PC-9 (cell line): ENCODE measurements around the gene SGMS1. TPM values are rescaled to one million over a fixed set of nuclear protein-coding genes. Genes with fewer than 3 reads are reported as not detected.

Experiments used
- BruUV-seq: library from RNA; stranded (reverse); fragments of 400-500 nt; replicated peaks from 2 replicates; lab custom pipeline; 2021; lab: Mats Ljungman, UMichigan
- CTCF ChIA-PET: fragments of 300-600 bp; sonication (Branson Sonifier 250); formaldehyde crosslinking; loops from one replicate; lab custom pipeline; 2022; ENCODE audit warnings: antibody characterized with exemption; lab: Charles Lee
- POLR2A ChIA-PET: fragments of 300-600 bp; sonication (Branson Sonifier 250); formaldehyde crosslinking; loops from one replicate; lab custom pipeline; 2022; ENCODE audit warnings: antibody characterized with exemption; ENCODE audit not compliant: unreplicated experiment; lab: Charles Lee
- DNase-seq, 2 experiments: peaks; one replicate each; pipeline versions ENCODE4 v3.0.0 to v3.0.0-alpha.2; 2015 to 2022; ENCODE audit warnings: mixed read lengths in 1 of 2
- H2AFZ ChIP-seq: fragments of 200-600 bp; sonication (generic); 2 replicates; pipeline ENCODE4 v1.8.1; 2017; ENCODE audit warnings: antibody characterized with exemption
- H3F3A ChIP-seq: fragments of 200-600 bp; sonication (generic); 2 replicates; pipeline ENCODE4 v1.8.1; 2017; ENCODE audit warnings: antibody characterized with exemption, mild to moderate bottlenecking, low read depth; ENCODE audit not compliant: insufficient read depth
- H3K27ac ChIP-seq: fragments of 200-600 bp; sonication (generic); 2 replicates; pipeline ENCODE4 v1.6.1; 2016; ENCODE audit warnings: mixed run types
- H3K27me3 ChIP-seq: fragments of 200-600 bp; sonication (generic); 2 replicates; pipeline ENCODE4 v1.6.1; 2016; ENCODE audit warnings: low read depth, mixed run types; ENCODE audit not compliant: insufficient read depth
- H3K36me3 ChIP-seq: fragments of 200-600 bp; sonication (generic); 2 replicates; pipeline ENCODE4 v1.6.1; 2016; ENCODE audit warnings: low read depth, mixed run types
- H3K4me1 ChIP-seq: fragments of 200-600 bp; sonication (generic); replicated peaks from 2 replicates; pipeline ENCODE4 v1.6.1; 2016; ENCODE audit warnings: mixed run types; ENCODE audit not compliant: insufficient read depth
- H3K4me2 ChIP-seq: fragments of 200-600 bp; sonication (generic); 2 replicates; pipeline ENCODE4 v1.6.1; 2017; ENCODE audit warnings: mixed run types
- H3K4me3 ChIP-seq: fragments of 200-600 bp; sonication (generic); 2 replicates; pipeline ENCODE4 v1.6.1; 2016; ENCODE audit warnings: mixed run types
- H3K79me2 ChIP-seq: fragments of 200-600 bp; sonication (generic); 2 replicates; pipeline ENCODE4 v1.6.1; 2017; ENCODE audit warnings: low read depth, mixed run types
- H3K9me2 ChIP-seq: fragments of 200-600 bp; sonication (generic); 2 replicates; pipeline ENCODE4 v1.8.1; 2017; ENCODE audit warnings: mild to moderate bottlenecking; ENCODE audit not compliant: insufficient read depth
- H3K9me3 ChIP-seq: fragments of 200-600 bp; sonication (generic); 2 replicates; pipeline ENCODE4 v1.8.1; 2016; ENCODE audit warnings: low read depth; ENCODE audit not compliant: insufficient read depth
- H4K20me1 ChIP-seq: fragments of 200-600 bp; sonication (generic); 2 replicates; pipeline ENCODE4 v1.8.1; 2017; ENCODE audit not compliant: insufficient read depth
- EZH2 ChIP-seq: fragments of 200-600 bp; sonication (generic); IDR thresholded peaks from 2 replicates; pipeline ENCODE4 v1.8.0; 2017; ENCODE audit warnings: antibody characterized with exemption, low read depth
- intact Hi-C: fragments of 100-400 bp; cut with micrococcal nuclease; formaldehyde crosslinking; loops from one replicate; pipeline ENCODE4 v1.10.0; 2022; ENCODE audit not compliant: unreplicated experiment
- total RNA-seq: library from RNA; stranded (reverse); gene quantifications from 2 replicates; pipeline ENCODE4 v1.2.3, GENCODE V29; 2021
- TF ChIP-seq, protein P1 (sequence below): fragments of 200-600 bp; sonication (generic); conservative IDR thresholded peaks from 2 replicates; pipeline ENCODE4 v1.6.1; 2017; ENCODE audit warnings: mixed run types, antibody characterized with exemption, mild to moderate bottlenecking, moderate library complexity

Gene SGMS1
- total RNA-seq, 1 experiment from 2014 or later, result 35.0 TPM

DNA sequence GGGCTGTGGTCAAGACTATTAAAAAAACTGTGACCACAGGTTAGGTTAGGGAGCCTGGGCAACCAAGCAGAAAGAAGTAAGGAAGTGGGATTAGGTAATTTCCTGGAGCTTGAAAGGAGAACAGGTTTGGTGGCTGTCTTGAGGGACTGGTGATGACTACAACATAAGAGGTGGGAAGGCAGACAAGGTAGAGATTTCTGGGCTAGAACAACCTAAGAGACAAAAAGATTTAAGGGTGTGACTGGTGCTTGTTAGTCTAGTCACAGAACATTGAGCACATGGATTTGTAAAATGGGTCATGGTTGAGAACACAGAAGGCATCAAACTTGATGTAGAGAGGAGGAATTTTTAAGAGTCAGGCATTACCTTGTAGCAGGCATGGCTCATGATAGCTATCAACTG is 248.7 kb downstream of the SGMS1 start:
- POLR2A ChIA-PET, result interaction anchor here (0.5 kb wide), 3 partner anchors 10 to 250 kb away, joined by 3 to 10 read pairs (median 4); no protein-coding TSS in a partner anchor
- Histone ChIP-seq H3K4me3 (no peak overlapping the region), H3F3A (peaks cover 41% of the 10 kb centered on the region), H3K79me2 (peaks cover 88% of the 10 kb centered on the region), H4K20me1 (0 out of 2 replicates have a peak, but pooled peaks cover 4% of the 10 kb centered on the region), H3K9me3 (0 out of 2 replicates have a peak, but pooled peaks cover 5% of the 10 kb centered on the region), H3K4me2 (peak overlapping the region; percentile 72), H2AFZ (no peak overlapping the region), H3K36me3 (peaks cover 17% of the 10 kb centered on the region), H3K9me2 (no peaks in the 10 kb centered on the region), H3K4me1 (peaks cover 37% of the 10 kb centered on the region), H3K27ac (peak overlapping the region; percentile 85), H3K27me3 (no peaks in the 10 kb centered on the region)
- CTCF ChIA-PET, result no interaction called here
- peak; percentile 51 to 98 for DNase-seq
- TF ChIP-seq, protein P1, sequence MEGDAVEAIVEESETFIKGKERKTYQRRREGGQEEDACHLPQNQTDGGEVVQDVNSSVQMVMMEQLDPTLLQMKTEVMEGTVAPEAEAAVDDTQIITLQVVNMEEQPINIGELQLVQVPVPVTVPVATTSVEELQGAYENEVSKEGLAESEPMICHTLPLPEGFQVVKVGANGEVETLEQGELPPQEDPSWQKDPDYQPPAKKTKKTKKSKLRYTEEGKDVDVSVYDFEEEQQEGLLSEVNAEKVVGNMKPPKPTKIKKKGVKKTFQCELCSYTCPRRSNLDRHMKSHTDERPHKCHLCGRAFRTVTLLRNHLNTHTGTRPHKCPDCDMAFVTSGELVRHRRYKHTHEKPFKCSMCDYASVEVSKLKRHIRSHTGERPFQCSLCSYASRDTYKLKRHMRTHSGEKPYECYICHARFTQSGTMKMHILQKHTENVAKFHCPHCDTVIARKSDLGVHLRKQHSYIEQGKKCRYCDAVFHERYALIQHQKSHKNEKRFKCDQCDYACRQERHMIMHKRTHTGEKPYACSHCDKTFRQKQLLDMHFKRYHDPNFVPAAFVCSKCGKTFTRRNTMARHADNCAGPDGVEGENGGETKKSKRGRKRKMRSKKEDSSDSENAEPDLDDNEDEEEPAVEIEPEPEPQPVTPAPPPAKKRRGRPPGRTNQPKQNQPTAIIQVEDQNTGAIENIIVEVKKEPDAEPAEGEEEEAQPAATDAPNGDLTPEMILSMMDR, result no peak
- no peak for TF ChIP-seq EZH2
- intact Hi-C loops, result loop anchor here (1.0 to 5.0 kb wide), 2 partner anchors 43 to 247 kb away; partner anchors contain the start of gene SGMS1
- no TSS peak for BruUV-seq

DNA sequence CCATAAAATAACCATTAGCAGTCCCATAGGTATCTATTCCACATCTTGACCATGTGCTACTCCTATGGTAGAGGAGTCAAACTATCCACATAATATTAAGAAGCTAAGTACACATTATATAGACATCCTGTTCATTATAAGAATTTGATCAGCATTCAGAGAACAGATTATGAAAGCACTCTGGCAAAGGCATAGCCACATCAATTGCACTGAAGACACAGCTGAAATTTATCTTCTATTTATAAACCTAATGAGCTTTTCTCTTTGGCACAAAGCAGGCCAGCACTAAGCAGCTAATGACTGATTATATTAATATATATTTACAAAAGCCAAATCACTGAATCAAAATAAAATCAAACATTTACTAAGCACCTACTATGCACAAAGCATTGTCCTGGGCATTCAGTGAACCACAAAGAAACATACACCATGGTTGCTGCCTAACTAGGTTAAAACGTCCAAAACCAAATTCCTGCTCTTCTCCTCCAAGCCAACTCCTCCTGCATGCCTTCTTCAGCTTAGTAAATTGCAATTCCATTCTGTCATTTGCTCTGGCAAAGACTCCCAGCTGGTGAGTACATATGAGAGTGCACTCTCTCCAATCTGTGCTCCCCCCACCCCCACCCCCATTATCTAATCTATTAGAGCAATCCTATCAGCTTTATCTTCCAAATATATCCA is 249.8 kb downstream of the SGMS1 start:
- Histone ChIP-seq H3F3A (peaks cover 45% of the 10 kb centered on the region), H3K27me3 (no peaks in the 10 kb centered on the region), H3K4me3 (no peak overlapping the region), H3K36me3 (peaks cover 21% of the 10 kb centered on the region), H3K4me1 (peaks cover 34% of the 10 kb centered on the region), H3K9me2 (no peaks in the 10 kb centered on the region), H3K27ac (peak overlapping the region; percentile 85), H3K4me2 (peak overlapping the region; percentile 72), H3K79me2 (peaks cover 87% of the 10 kb centered on the region), H3K9me3 (0 out of 2 replicates have a peak, but pooled peaks cover 5% of the 10 kb centered on the region), H4K20me1 (0 out of 2 replicates have a peak, but pooled peaks cover 4% of the 10 kb centered on the region), H2AFZ (no peak overlapping the region)
- intact Hi-C loops, result no loop called here
- TF ChIP-seq, protein P1, result no peak
- TF ChIP-seq EZH2, result no peak
- no TSS peak for BruUV-seq
- POLR2A ChIA-PET, result no interaction called here
- DNase-seq, result no peak
- CTCF ChIA-PET, result no interaction called here

DNA sequence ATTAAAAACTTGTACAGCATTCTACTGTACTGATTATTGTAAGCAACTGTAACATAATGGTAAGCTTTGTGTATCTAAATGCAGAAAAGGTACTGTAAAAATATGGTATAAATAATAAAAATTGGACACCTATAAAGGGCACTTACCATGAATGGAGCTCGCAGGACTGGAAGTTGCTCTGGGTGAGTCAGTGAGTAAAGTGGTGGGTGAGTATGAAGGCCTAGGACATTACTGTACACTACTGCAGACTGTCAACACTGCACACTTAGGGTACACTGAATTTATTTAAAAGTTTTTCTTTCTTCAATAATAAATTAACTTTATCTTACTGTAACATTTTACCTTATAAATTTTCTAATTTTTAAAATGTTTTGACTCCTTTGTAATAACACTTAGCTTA is 253.8 kb downstream of the SGMS1 start:
- peaks cover 14% of the 10 kb centered on the region for H3K36me3 ChIP-seq
- H3F3A ChIP-seq, result peaks cover 23% of the 10 kb centered on the region
- H3K4me2 ChIP-seq, result no peak overlapping the region
- peaks cover 22% of the 10 kb centered on the region for H3K4me1 ChIP-seq
- H3K27ac ChIP-seq, result no peak overlapping the region
- no peak for DNase-seq
- ChIA-PET CTCF (interaction anchor here (0.7 kb wide), 1 partner anchor 31 kb away, joined by 5 read pairs; no protein-coding TSS in a partner anchor), POLR2A (no interaction called here)
- no peak overlapping the region for H3K4me3 ChIP-seq
- no peak overlapping the region for H2AFZ ChIP-seq
- peaks cover 12% of the 10 kb centered on the region for H3K9me3 ChIP-seq
- BruUV-seq, result no TSS peak
- no peaks in the 10 kb centered on the region for H3K9me2 ChIP-seq
- H3K27me3 ChIP-seq, result no peaks in the 10 kb centered on the region
- H3K79me2 ChIP-seq, result peaks cover 90% of the 10 kb centered on the region
- intact Hi-C loops, result loop anchor here (5.0 kb wide), 1 partner anchor 102 kb away; no protein-coding TSS in a partner anchor
- TF ChIP-seq, protein P1, result no peak
- TF ChIP-seq EZH2, result no peak
- H4K20me1 ChIP-seq, result 0 out of 2 replicates have a peak, but pooled peaks cover 7% of the 10 kb centered on the region
